Measurements from ENCODE around the gene BCL11B.

Gene BCL11B

DNA sequence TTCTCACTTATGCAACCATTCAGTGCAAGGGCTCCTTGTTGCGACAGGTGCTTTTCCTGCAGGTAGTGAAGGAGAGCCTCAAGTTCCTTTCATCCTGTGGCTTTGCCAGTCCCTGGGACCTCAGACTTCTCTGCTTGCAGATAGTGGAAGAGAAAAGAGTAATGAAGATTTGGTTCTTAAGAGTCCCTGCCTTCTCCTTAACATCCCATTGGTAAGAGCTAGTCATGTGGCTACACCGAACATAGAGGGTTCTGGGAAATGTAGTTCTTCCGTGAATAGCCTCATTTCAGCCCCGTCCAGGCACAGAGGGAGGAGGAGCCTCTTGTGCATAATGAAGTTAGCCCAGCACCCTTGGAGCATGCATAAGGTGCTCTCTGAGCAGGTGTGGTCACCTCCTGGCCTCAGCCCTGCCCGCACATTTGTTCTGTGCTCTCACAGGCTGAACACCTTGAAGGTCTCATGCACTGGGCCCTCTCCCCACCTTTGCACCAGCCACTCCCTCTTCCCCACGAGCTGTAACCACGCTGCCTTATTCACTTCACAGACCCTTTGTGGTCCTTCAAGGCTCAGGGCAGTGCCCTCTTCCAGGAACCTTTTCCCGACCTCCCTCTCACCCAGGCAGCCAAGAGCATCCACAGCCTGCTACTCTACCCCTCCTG lies 134.0 kb downstream of the BCL11B start:
- H3K27me3 ChIP-seq (ENCODE audit: control insufficient read depth in 1 of 2, insufficient read depth in 2 of 2, low read length in 2 of 2), result peaks cover 0 to 3% of the 10 kb centered on the region in 2 donors
- H3K9me3 ChIP-seq (ENCODE audit: control insufficient read depth in 2 of 2, low read length in 2 of 2), result no peaks in the 10 kb centered on the region
- H3K9ac ChIP-seq (ENCODE audit: low read length in 2 of 2), result no peak overlapping the region
- H3K27ac ChIP-seq (ENCODE audit: low read length), result no peak overlapping the region
- H3K36me3 ChIP-seq (ENCODE audit: control insufficient read depth in 2 of 2, insufficient read depth in 2 of 2, low read length in 2 of 2), result no peaks in the 10 kb centered on the region
- H3K4me3 ChIP-seq (ENCODE audit: low read length in 2 of 2), result no peak overlapping the region
- H3K4me1 ChIP-seq (ENCODE audit: control insufficient read depth, insufficient read depth, low read length), result peaks cover 4% of the 10 kb centered on the region

DNA sequence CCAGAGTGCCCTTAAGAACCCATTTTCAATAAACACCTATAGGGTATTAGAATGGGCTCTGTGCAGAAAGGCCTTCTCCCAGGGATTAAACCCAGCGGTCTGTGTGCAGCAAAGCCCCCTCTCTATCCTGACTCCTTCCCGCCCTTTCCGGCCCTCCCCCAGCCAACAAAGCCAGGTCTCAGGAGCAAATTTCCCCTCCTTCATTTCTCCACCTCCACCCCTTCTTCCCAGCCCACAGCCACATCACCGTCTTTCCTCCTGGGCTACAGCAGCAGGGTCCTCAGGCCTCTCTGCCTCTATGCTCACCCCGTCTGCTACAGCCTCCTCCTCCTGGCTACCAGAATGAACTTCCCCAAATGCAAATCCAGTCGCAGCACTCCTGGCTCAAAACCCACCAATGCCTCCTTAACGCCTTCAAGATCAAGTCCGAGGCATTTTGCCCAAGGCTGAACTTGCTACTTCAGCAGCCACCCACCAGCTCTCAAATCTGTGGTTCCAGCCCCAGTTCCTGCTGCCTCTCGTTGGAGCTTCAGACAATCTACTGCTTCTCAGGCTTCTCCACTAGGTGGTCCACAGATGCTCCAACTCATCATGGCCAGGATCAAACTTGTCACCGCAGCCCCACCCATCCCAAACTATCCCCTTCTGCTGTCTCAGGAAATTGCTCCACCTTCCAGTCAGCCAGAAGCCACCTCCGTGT lies 134.8 kb downstream of the BCL11B start:
- Histone ChIP-seq H3K27ac (ENCODE audit: low read length) (no peak overlapping the region), H3K4me3 (ENCODE audit: low read length in 2 of 2) (no peak overlapping the region), H3K9me3 (ENCODE audit: control insufficient read depth in 2 of 2, low read length in 2 of 2) (no peaks in the 10 kb centered on the region)

GRCh38 chr14:99136401-99136800 lies 135.6 kb downstream of the BCL11B start:
- no peaks in the 10 kb centered on the region for H3K9me3 ChIP-seq (ENCODE audit: control insufficient read depth in 2 of 2, low read length in 2 of 2)
- H3K4me3 ChIP-seq (ENCODE audit: low read length in 2 of 2), result no peak overlapping the region
- peaks cover 0 to 3% of the 10 kb centered on the region in 2 donors for H3K27me3 ChIP-seq (ENCODE audit: control insufficient read depth in 1 of 2, insufficient read depth in 2 of 2, low read length in 2 of 2)
- H3K36me3 ChIP-seq (ENCODE audit: control insufficient read depth in 2 of 2, insufficient read depth in 2 of 2, low read length in 2 of 2), result no peaks in the 10 kb centered on the region
- H3K4me1 ChIP-seq (ENCODE audit: control insufficient read depth, insufficient read depth, low read length), result peaks cover 9% of the 10 kb centered on the region
- H3K9ac ChIP-seq (ENCODE audit: low read length in 2 of 2), result no peak overlapping the region
- H3K27ac ChIP-seq (ENCODE audit: low read length), result no peak overlapping the region

More for the DNA sequence above, 134.8 kb downstream of the BCL11B start:
- H3K9ac ChIP-seq (ENCODE audit: low read length in 2 of 2), result no peak overlapping the region
- no peaks in the 10 kb centered on the region for H3K36me3 ChIP-seq (ENCODE audit: control insufficient read depth in 2 of 2, insufficient read depth in 2 of 2, low read length in 2 of 2)
- H3K27me3 ChIP-seq (ENCODE audit: control insufficient read depth in 1 of 2, insufficient read depth in 2 of 2, low read length in 2 of 2), result peaks cover 0 to 3% of the 10 kb centered on the region in 2 donors
- H3K4me1 ChIP-seq (ENCODE audit: control insufficient read depth, insufficient read depth, low read length), result peaks cover 9% of the 10 kb centered on the region

- H3K27ac ChIP-seq (ENCODE audit: low read length), result no peak overlapping the region
- peaks cover 0 to 2% of the 10 kb centered on the region in 2 donors for H3K27me3 ChIP-seq (ENCODE audit: control insufficient read depth in 1 of 2, insufficient read depth in 2 of 2, low read length in 2 of 2)
- H3K4me3 ChIP-seq (ENCODE audit: low read length in 2 of 2), result no peak overlapping the region
- H3K36me3 ChIP-seq (ENCODE audit: control insufficient read depth in 2 of 2, insufficient read depth in 2 of 2, low read length in 2 of 2), result no peaks in the 10 kb centered on the region
- no peaks in the 10 kb centered on the region for H3K9me3 ChIP-seq (ENCODE audit: control insufficient read depth in 2 of 2, low read length in 2 of 2)
- H3K4me1 ChIP-seq (ENCODE audit: control insufficient read depth, insufficient read depth, low read length), result peaks cover 9% of the 10 kb centered on the region
- no peak overlapping the region for H3K9ac ChIP-seq (ENCODE audit: low read length in 2 of 2)
Observed at GRCh38 chr14:99136047-99136400, 136.0 kb downstream of the BCL11B start.

GRCh38 chr14:99134516-99135046 lies 137.4 kb downstream of the BCL11B start:
- peaks cover 9% of the 10 kb centered on the region for H3K4me1 ChIP-seq (ENCODE audit: control insufficient read depth, insufficient read depth, low read length)
- no peaks in the 10 kb centered on the region for H3K36me3 ChIP-seq (ENCODE audit: control insufficient read depth in 2 of 2, insufficient read depth in 2 of 2, low read length in 2 of 2)
- no peak overlapping the region for H3K4me3 ChIP-seq (ENCODE audit: low read length in 2 of 2)
- peaks cover 0 to 2% of the 10 kb centered on the region in 2 donors for H3K27me3 ChIP-seq (ENCODE audit: control insufficient read depth in 1 of 2, insufficient read depth in 2 of 2, low read length in 2 of 2)
- H3K9me3 ChIP-seq (ENCODE audit: control insufficient read depth in 2 of 2, low read length in 2 of 2), result no peaks in the 10 kb centered on the region
- no peak overlapping the region for H3K9ac ChIP-seq (ENCODE audit: low read length in 2 of 2)
- H3K27ac ChIP-seq (ENCODE audit: low read length), result no peak overlapping the region

DNA sequence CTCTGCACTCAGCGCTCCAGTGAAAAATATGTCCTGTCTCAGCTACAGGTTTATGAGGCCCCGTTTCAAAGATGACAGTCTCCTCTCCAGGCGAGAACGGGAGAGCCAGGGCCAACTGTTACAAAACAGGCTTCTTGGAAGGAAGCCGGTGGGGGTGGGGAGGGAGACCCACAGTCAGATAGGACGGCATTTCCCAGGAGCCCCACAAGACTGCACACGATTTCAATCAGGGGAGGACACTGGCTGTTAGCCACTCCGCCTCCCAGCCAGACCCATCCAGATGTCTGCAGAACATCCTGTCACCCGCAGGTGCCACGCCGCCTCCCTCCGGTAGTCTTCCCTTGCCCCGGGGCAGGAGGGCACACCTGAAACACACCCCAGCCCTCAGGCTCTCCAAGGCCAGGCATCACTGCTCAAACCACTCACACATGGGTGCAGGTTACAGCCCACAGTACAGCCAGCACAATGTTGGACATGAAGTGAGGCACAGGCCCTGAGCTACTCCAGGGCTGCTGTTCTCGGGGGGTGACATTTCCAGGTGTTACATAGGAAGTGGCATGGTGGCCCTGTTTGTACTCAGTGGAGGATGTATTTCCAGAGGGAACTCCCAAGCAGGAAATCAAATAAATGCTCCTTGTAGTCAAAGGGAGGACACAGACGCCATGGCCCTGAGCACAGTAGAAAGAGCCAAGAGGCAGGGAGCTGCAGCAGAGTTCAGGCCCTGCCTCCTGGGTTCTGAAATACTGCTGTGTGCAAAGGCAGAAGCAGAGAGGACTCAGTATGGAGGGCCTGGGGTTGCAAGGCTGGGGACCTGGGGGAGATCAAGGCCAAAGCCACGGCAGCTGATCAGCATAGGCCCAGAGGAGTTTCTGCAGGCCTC lies 138.1 kb downstream of the BCL11B start:
- no peak overlapping the region for H3K9ac ChIP-seq (ENCODE audit: low read length in 2 of 2)
- H3K4me3 ChIP-seq (ENCODE audit: low read length in 2 of 2), result no peak overlapping the region
- H3K27me3 ChIP-seq (ENCODE audit: control insufficient read depth in 1 of 2, insufficient read depth in 2 of 2, low read length in 2 of 2), result peaks cover 0 to 2% of the 10 kb centered on the region in 2 donors
- H3K4me1 ChIP-seq (ENCODE audit: control insufficient read depth, insufficient read depth, low read length), result peaks cover 9% of the 10 kb centered on the region
- no peaks in the 10 kb centered on the region for H3K36me3 ChIP-seq (ENCODE audit: control insufficient read depth in 2 of 2, insufficient read depth in 2 of 2, low read length in 2 of 2)
- no peak overlapping the region for H3K27ac ChIP-seq (ENCODE audit: low read length)
- no peaks in the 10 kb centered on the region for H3K9me3 ChIP-seq (ENCODE audit: control insufficient read depth in 2 of 2, low read length in 2 of 2)

DNA sequence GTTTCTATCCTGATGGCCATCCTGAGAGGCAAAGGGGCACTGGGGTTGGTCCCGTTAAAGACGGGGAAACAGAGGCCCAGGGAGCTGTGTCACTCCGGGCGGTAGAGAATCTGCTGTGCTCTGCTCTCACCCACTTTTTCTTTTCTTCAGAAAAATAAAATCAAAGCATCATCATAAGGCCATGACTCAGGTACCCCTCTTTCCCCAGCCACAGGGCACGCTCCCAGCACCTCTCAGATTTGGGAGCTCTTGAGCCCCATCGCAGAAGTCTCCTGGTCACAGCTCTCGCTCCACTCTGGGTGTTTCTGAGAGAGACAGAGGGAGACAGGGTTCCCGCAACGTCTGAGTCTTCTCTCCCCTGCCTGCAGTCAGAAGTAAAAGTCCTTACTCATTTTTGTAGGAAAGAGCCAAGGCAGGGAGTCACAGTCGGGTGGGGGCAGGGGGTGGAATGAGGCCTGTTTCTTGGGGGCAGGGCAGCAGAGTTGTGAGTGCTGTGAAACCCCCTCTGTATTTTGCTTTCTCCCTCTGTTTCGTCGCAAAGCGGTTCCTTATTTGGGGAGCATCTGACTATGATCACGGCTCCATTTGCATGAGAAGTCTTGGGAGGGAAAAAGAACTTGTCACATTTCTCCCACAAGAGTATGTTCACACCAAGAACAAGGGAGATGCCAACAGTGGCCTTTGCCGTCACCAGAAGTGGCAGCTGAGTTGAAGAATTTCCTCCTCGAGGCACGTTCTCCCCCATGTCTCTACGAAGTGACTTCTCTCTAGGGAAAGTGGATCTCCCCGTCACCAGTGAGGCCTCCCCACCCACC lies 139.0 kb downstream of the BCL11B start:
- Histone ChIP-seq H3K4me3 (ENCODE audit: low read length in 2 of 2) (no peak overlapping the region), H3K36me3 (ENCODE audit: control insufficient read depth in 2 of 2, insufficient read depth in 2 of 2, low read length in 2 of 2) (no peaks in the 10 kb centered on the region), H3K27me3 (ENCODE audit: control insufficient read depth in 1 of 2, insufficient read depth in 2 of 2, low read length in 2 of 2) (peaks cover 0 to 2% of the 10 kb centered on the region in 2 donors), H3K9ac (ENCODE audit: low read length in 2 of 2) (no peak overlapping the region), H3K9me3 (ENCODE audit: control insufficient read depth in 2 of 2, low read length in 2 of 2) (no peaks in the 10 kb centered on the region), H3K27ac (ENCODE audit: low read length) (no peak overlapping the region), H3K4me1 (ENCODE audit: control insufficient read depth, insufficient read depth, low read length) (peaks cover 9% of the 10 kb centered on the region)

DNA sequence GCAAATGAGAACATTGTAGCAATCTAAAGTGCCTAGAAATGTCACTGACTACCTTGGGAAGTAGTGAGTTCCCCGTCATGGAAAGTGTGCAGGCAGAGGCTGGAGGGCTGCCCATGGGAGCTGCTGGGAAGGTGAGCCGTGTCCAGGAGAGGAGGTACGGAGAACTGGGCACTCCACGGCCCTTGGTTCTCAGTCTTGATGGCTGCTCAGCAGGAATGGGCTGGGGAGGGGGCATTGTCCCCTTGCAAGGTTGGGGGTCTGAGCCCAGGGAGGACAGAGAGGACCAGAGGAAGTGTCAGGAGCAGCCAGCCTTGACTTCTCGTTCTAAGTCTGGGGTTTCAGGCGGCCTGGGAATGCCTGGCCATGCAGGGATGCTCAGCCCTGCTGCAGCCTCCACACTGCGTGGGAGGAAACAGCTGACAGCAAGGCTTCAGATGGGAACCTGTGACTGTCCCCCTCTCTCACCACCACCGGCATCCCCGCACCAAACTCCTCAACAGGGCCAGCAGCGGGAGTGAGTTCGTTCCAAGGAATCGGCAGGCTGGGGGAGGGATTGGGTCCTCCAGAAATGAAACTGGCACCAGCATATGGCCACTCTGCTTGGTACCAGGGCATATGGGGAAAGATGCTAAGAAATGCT lies 140.2 kb downstream of the BCL11B start:
- no peaks in the 10 kb centered on the region for H3K36me3 ChIP-seq (ENCODE audit: control insufficient read depth in 2 of 2, insufficient read depth in 2 of 2, low read length in 2 of 2)
- H3K9ac ChIP-seq (ENCODE audit: low read length in 2 of 2), result no peak overlapping the region
- H3K4me1 ChIP-seq (ENCODE audit: control insufficient read depth, insufficient read depth, low read length), result peaks cover 9% of the 10 kb centered on the region
- H3K4me3 ChIP-seq (ENCODE audit: low read length in 2 of 2), result no peak overlapping the region
- peaks cover 0 to 2% of the 10 kb centered on the region in 2 donors for H3K27me3 ChIP-seq (ENCODE audit: control insufficient read depth in 1 of 2, insufficient read depth in 2 of 2, low read length in 2 of 2)
- H3K27ac ChIP-seq (ENCODE audit: low read length), result no peak overlapping the region
- no peaks in the 10 kb centered on the region for H3K9me3 ChIP-seq (ENCODE audit: control insufficient read depth in 2 of 2, low read length in 2 of 2)

DNA sequence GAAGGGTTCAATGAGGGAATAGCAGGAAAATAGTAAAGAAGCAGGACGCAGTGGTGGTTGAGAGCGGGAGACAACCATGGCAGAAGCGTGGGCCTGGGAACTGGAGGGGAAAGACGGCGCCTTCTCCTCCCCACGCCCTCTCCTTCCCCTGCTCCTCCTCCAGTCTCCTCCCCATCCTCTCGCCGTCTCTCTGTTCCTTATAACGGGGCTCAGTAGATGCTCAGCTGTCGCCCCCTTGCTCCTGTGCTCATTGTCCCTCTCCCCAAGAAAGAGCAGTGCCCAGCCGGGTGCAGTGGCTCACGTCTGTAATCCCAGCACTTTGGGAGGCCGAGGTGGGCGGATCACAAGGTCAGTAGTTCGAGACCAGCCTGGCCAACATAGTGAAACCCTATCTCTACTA lies 142.0 kb downstream of the BCL11B start:
- H3K4me1 ChIP-seq (ENCODE audit: control insufficient read depth, insufficient read depth, low read length), result peaks cover 9% of the 10 kb centered on the region
- H3K27ac ChIP-seq (ENCODE audit: low read length), result no peak overlapping the region
- H3K9ac ChIP-seq (ENCODE audit: low read length in 2 of 2), result no peak overlapping the region
- H3K9me3 ChIP-seq (ENCODE audit: control insufficient read depth in 2 of 2, low read length in 2 of 2), result no peaks in the 10 kb centered on the region
- H3K4me3 ChIP-seq (ENCODE audit: low read length in 2 of 2), result no peak overlapping the region
- no peaks in the 10 kb centered on the region for H3K36me3 ChIP-seq (ENCODE audit: control insufficient read depth in 2 of 2, insufficient read depth in 2 of 2, low read length in 2 of 2)
- H3K27me3 ChIP-seq (ENCODE audit: control insufficient read depth in 1 of 2, insufficient read depth in 2 of 2, low read length in 2 of 2), result no peaks in the 10 kb centered on the region

Data from stomach smooth muscle (tissue), 2 donors.